Muscle layer of duodenum (tissue), 2 donors: ENCODE measurements around the gene TNFAIP2.
A peak's percentile ranks its signal among the peaks of the same experiment; 100 is the strongest.

Source experiments
- H3K27ac ChIP-seq: one replicate; pipeline ENCODE4 v1.7.0; 2013; ENCODE audit warnings: mild to moderate bottlenecking, low read length
- H3K27me3 ChIP-seq: one replicate; pipeline ENCODE4 v1.7.0; 2013; ENCODE audit warnings: low read depth, mild to moderate bottlenecking, control low read depth, low read length
- H3K36me3 ChIP-seq, 2 donors: one replicate each; pipeline ENCODE4 v1.7.0; 2013; ENCODE audit warnings: low read length in 2 of 2, control low read depth in 1 of 2, mild to moderate bottlenecking in 1 of 2; ENCODE audit not compliant: insufficient read depth in 2 of 2, control insufficient read depth in 1 of 2
- H3K4me1 ChIP-seq, 2 donors: one replicate each; pipeline ENCODE4 v1.7.0; 2013; ENCODE audit warnings: low read length in 2 of 2, mild to moderate bottlenecking in 2 of 2, control low read depth in 1 of 2, moderate library complexity in 1 of 2; ENCODE audit not compliant: insufficient read depth in 2 of 2, control insufficient read depth in 1 of 2
- H3K4me3 ChIP-seq, 2 donors: one replicate each; pipeline ENCODE4 v1.7.0; 2013; ENCODE audit warnings: low read length in 2 of 2, low read depth in 1 of 2, mild to moderate bottlenecking in 1 of 2
- H3K9me3 ChIP-seq, 2 donors: one replicate each; pipeline ENCODE4 v1.7.0; 2013; ENCODE audit warnings: low read length in 2 of 2, control low read depth in 1 of 2, mild to moderate bottlenecking in 1 of 2; ENCODE audit not compliant: control insufficient read depth in 1 of 2
- donor health status: healthy.

Gene TNFAIP2

GRCh38 chr14:103127861-103128598 lies 4.8 kb downstream of the TNFAIP2 start:
- Histone ChIP-seq H3K27ac (no peak overlapping the region), H3K9me3 (no peaks in the 10 kb centered on the region), H3K4me1 (peaks cover 0 to 63% of the 10 kb centered on the region in 2 donors), H3K27me3 (no peaks in the 10 kb centered on the region), H3K4me3 (peak overlapping the region in 1 of 2 donors; percentile 42), H3K36me3 (peaks cover 4 to 28% of the 10 kb centered on the region in 2 donors)

GRCh38 chr14:103128631-103129300 lies 5.5 kb downstream of the TNFAIP2 start:
- peaks cover 0 to 63% of the 10 kb centered on the region in 2 donors for H3K4me1 ChIP-seq
- H3K4me3 ChIP-seq: no peak overlapping the region
- H3K9me3 ChIP-seq: no peaks in the 10 kb centered on the region
- H3K27me3 ChIP-seq: no peaks in the 10 kb centered on the region
- H3K36me3 ChIP-seq: peaks cover 9 to 35% of the 10 kb centered on the region in 2 donors
- no peak overlapping the region for H3K27ac ChIP-seq

- peaks cover 11 to 39% of the 10 kb centered on the region in 2 donors for H3K36me3 ChIP-seq
Measured at GRCh38 chr14:103129301-103130016, 6.2 kb downstream of the TNFAIP2 start.

GRCh38 chr14:103130017-103130764 lies 6.9 kb downstream of the TNFAIP2 start:
- Histone ChIP-seq H3K9me3 (no peaks in the 10 kb centered on the region), H3K27me3 (no peaks in the 10 kb centered on the region), H3K27ac (no peak overlapping the region), H3K4me3 (no peak overlapping the region), H3K4me1 (peaks cover 0 to 52% of the 10 kb centered on the region in 2 donors), H3K36me3 (peaks cover 11 to 43% of the 10 kb centered on the region in 2 donors)

More at GRCh38 chr14:103129301-103130016, 6.2 kb downstream of the TNFAIP2 start:
- Histone ChIP-seq H3K27me3 (no peaks in the 10 kb centered on the region), H3K9me3 (no peaks in the 10 kb centered on the region), H3K4me1 (peaks cover 0 to 59% of the 10 kb centered on the region in 2 donors), H3K27ac (no peak overlapping the region), H3K4me3 (no peak overlapping the region)

GRCh38 chr14:103130965-103131364 lies 7.7 kb downstream of the TNFAIP2 start:
- no peaks in the 10 kb centered on the region for H3K9me3 ChIP-seq
- peaks cover 0 to 48% of the 10 kb centered on the region in 2 donors for H3K4me1 ChIP-seq
- peaks cover 11 to 51% of the 10 kb centered on the region in 2 donors for H3K36me3 ChIP-seq
- no peak overlapping the region for H3K27ac ChIP-seq
- no peaks in the 10 kb centered on the region for H3K27me3 ChIP-seq
- no peak overlapping the region for H3K4me3 ChIP-seq

- H3K4me1 ChIP-seq: peaks cover 0 to 48% of the 10 kb centered on the region in 2 donors
- no peak overlapping the region for H3K27ac ChIP-seq
- peaks cover 11 to 53% of the 10 kb centered on the region in 2 donors for H3K36me3 ChIP-seq
- H3K4me3 ChIP-seq: no peak overlapping the region
- H3K9me3 ChIP-seq: no peaks in the 10 kb centered on the region
- no peaks in the 10 kb centered on the region for H3K27me3 ChIP-seq
Measured at GRCh38 chr14:103131580-103131979, 8.3 kb downstream of the TNFAIP2 start.

GRCh38 chr14:103132381-103133209 lies 9.3 kb downstream of the TNFAIP2 start:
- Histone ChIP-seq H3K4me1 (peaks cover 3 to 46% of the 10 kb centered on the region in 2 donors), H3K9me3 (no peaks in the 10 kb centered on the region), H3K27me3 (no peaks in the 10 kb centered on the region), H3K4me3 (no peak overlapping the region), H3K27ac (no peak overlapping the region), H3K36me3 (peaks cover 11 to 53% of the 10 kb centered on the region in 2 donors)

- Histone ChIP-seq H3K4me1 (peaks cover 3 to 48% of the 10 kb centered on the region in 2 donors), H3K27me3 (no peaks in the 10 kb centered on the region), H3K9me3 (no peaks in the 10 kb centered on the region), H3K27ac (no peak overlapping the region), H3K4me3 (no peak overlapping the region), H3K36me3 (peaks cover 11 to 53% of the 10 kb centered on the region in 2 donors)
Measured at GRCh38 chr14:103133210-103134140, 10.2 kb downstream of the TNFAIP2 start.

GRCh38 chr14:103134405-103134804 lies 11.1 kb downstream of the TNFAIP2 start:
- Histone ChIP-seq H3K27me3 (no peaks in the 10 kb centered on the region), H3K27ac (no peak overlapping the region), H3K4me3 (no peak overlapping the region), H3K9me3 (no peaks in the 10 kb centered on the region), H3K4me1 (peaks cover 3 to 44% of the 10 kb centered on the region in 2 donors), H3K36me3 (peaks cover 11 to 53% of the 10 kb centered on the region in 2 donors)
